Central memory CD8-positive, alpha-beta T cell (primary cell): ENCODE measurements around the gene ERLEC1.
"Not testable (repeated sequence)": the region's sequence is repeated elsewhere in the genome, so short reads cannot be mapped to it uniquely, and the experiment has no call there.

Experiments
- ATAC-seq: fragments of 150-1000 bp; cut with Tn5 transposase; replicated peaks from 2 replicates; pipeline ENCODE4 v1.10.0; 2022; ENCODE audit warnings: mild to moderate bottlenecking, moderate FRiP score, moderate number of reproducible peaks; ENCODE audit not compliant: poor library complexity, severe bottlenecking; ENCODE audit errors: extremely low read depth
- DNase-seq, 2 donors: peaks; one replicate each; pipeline ENCODE4 v3.0.0; 2021; ENCODE audit warnings: low spot score in 2 of 2
- H3K27ac Mint-ChIP-seq: one replicate; pipeline ENCODE4 v1.8.0; 2022; ENCODE audit warnings: low read depth, mild to moderate bottlenecking, moderate library complexity, mixed read lengths
- H3K27me3 Mint-ChIP-seq: one replicate; pipeline ENCODE4 v1.8.0; 2022; ENCODE audit warnings: mixed read lengths
- H3K36me3 Mint-ChIP-seq: one replicate; pipeline ENCODE4 v1.8.0; 2022; ENCODE audit warnings: mild to moderate bottlenecking, moderate library complexity, mixed read lengths; ENCODE audit not compliant: insufficient read depth
- H3K4me1 Mint-ChIP-seq: one replicate; pipeline ENCODE4 v1.8.0; 2022; ENCODE audit warnings: mixed read lengths
- H3K4me3 Mint-ChIP-seq: one replicate; pipeline ENCODE4 v1.8.0; 2022; ENCODE audit warnings: mild to moderate bottlenecking, moderate library complexity, mixed read lengths
- H3K9me3 Mint-ChIP-seq: one replicate; pipeline ENCODE4 v1.8.0; 2022; ENCODE audit warnings: mixed read lengths

Gene ERLEC1, protein sequence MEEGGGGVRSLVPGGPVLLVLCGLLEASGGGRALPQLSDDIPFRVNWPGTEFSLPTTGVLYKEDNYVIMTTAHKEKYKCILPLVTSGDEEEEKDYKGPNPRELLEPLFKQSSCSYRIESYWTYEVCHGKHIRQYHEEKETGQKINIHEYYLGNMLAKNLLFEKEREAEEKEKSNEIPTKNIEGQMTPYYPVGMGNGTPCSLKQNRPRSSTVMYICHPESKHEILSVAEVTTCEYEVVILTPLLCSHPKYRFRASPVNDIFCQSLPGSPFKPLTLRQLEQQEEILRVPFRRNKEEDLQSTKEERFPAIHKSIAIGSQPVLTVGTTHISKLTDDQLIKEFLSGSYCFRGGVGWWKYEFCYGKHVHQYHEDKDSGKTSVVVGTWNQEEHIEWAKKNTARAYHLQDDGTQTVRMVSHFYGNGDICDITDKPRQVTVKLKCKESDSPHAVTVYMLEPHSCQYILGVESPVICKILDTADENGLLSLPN

DNA sequence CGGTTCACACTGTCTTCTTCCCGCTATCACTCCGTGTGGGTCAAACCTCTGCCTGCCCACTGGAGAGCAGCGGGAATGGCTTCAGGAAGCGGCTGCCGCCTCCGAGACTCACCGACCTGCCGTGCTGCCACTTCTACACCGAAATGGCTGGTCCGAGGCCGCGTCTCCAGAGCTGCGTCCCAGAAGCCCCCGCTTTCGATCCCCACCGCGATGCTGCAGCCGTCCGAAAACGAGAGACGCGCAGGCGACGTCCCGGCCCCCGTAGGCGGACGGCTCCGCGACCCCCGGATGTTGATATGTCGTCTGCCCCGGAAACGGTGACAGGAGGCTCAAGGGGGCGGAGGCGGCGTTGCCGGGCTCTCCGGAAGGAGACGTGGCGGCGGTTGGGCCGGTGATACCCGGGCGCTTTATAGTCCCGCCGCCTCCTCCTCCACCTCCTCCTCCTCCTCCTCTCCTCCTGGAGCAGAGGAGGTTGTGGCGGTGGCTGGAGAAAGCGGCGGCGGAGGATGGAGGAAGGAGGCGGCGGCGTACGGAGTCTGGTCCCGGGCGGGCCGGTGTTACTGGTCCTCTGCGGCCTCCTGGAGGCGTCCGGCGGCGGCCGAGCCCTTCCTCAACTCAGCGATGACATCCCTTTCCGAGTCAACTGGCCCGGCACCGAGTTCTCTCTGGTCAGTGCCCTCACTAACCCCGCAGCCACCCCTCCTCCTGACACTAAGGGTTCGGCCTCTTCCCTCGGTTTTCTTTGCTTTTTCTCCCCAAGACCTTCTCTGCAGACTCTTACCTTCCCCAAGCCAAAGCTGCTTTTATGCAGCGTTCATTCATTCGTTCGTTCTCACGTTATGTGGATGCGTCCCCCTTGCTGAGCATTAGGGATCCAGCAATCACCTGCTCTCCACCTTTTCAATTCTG is at the start of gene ERLEC1, which contains the start of gene ASB3:
Gene ERLEC1, plus strand, starts transcription at position 340 of the 909 bp plus-strand sequence. Its CDS starts 167 bp downstream, at position 507.
Gene ASB3, minus strand, starts transcription at position 249 of the 909 bp plus-strand sequence. CDS start 21,381 bp downstream, outside the sequence.
- ATAC-seq, result peak; percentile 93
- H3K27ac Mint-ChIP-seq, result peak within 1 kb of the TSS; percentile 96
- peaks cover 27% of the 10 kb centered on the region for H3K36me3 Mint-ChIP-seq
- H3K9me3 Mint-ChIP-seq, result no peaks in the 10 kb centered on the region
- DNase-seq, result peak; percentile 79 to 81
- peak within 1 kb of the TSS; percentile 99 for H3K4me3 Mint-ChIP-seq
- no peaks in the 10 kb centered on the region for H3K27me3 Mint-ChIP-seq
- peaks cover 34% of the 10 kb centered on the region for H3K4me1 Mint-ChIP-seq

DNA sequence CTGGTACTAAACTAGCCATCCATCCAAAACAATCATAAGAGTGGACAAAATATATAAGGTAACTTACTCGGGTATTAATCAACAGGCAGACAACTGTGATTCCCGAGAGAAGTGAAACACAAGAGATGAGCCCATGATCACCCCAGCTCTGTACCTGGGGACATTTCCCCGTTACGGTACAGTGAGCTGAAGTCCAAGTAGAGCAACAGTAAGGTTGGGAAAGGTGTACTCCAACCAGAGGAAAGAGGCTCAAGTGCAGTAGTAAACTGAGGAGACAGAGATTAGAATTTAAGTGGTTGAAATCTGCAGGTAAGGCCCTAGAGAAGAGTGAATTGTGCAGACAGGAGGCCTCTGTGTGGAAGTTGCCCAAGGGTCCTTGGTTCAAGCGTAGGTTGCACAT is 49.8 kb upstream of the ERLEC1 start:
- Mint-ChIP-seq H3K36me3 (peaks cover 3% of the 10 kb centered on the region), H3K4me3 (no peak overlapping the region), H3K9me3 (no peaks in the 10 kb centered on the region), H3K27me3 (no peaks in the 10 kb centered on the region), H3K27ac (no peak overlapping the region), H3K4me1 (peaks cover 17% of the 10 kb centered on the region)
- no peak for DNase-seq
- no peak for ATAC-seq

DNA sequence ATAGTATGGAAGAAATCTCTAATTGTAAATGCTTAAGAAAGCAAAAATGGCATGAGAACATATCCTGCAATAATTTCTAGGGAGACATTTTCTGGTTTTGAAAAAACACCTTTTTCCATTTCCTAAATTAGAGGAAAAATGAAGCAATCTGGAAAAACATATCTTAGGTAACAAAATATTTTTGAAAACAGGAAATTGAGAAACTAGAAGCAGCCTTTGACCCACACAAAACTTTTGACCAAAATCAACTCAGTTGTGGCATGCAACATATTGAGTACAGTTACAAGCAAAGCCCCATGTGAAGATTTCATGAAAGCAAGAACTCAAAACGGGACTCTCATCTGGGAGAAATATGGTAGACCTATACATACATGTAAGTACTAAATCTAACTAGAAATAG is 47.8 kb upstream of the ERLEC1 start:
- Mint-ChIP-seq H3K4me1 (peaks cover 22% of the 10 kb centered on the region), H3K4me3 (no peak overlapping the region), H3K27ac (no peak overlapping the region), H3K36me3 (peaks cover 3% of the 10 kb centered on the region), H3K27me3 (no peaks in the 10 kb centered on the region), H3K9me3 (no peaks in the 10 kb centered on the region)
- ATAC-seq (no peak), DNase-seq (no peak)

DNA sequence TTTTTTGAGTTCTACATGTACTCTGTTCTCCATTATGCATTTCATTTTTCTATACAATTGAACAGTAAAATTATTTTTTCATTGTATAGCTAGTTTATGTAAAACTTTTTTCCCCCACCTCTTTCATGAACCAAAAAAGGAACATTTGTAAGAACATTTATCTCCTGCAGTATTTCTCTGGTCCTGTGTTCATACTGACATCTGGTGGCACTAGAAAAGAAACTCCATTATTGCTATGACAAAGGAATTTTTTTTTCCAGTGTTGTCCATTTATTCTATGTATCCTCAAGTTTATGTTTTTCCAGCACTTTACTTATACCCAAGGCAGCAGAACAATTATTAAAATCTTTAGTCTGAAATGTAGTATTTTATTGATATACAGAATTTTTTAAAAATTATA is 46.7 kb upstream of the ERLEC1 start:
- no peak overlapping the region for H3K4me3 Mint-ChIP-seq
- no peaks in the 10 kb centered on the region for H3K36me3 Mint-ChIP-seq
- no peaks in the 10 kb centered on the region for H3K9me3 Mint-ChIP-seq
- ATAC-seq (no peak), DNase-seq (no peak)
- H3K27ac Mint-ChIP-seq, result peak overlapping the region; percentile 9
- peaks cover 14% of the 10 kb centered on the region for H3K4me1 Mint-ChIP-seq
- H3K27me3 Mint-ChIP-seq, result no peaks in the 10 kb centered on the region

DNA sequence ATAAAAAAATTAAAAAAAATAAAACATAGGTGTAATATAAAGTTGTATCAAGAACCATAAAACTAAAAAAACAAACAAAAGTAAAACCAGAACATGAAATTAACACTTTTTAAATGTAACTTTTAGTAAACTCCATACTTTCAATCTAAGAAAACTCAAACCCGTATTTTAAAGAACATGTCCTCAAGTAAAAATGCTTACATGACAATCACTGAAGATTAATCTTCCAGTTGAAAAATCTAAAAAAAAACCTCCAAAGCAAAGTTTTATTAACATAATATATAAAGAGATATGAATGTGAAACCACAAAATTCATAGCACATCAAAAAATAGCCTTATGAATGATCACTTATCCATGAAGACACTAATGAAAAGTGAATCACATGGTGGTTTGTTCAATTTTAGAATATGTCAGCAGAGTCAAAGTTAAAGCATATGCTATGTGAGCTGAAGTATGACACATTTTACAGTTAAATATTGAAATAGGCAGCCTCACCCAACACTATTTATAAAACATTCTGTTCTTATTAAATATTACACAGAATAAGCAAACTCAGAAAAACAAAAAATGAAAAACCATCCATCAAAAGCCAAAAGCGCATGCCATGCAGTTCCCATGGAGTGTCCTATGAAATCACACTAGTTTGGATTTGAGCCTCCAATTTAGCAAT is 42.3 kb upstream of the ERLEC1 start:
- Mint-ChIP-seq H3K27ac (no peak overlapping the region), H3K27me3 (no peaks in the 10 kb centered on the region), H3K4me1 (peaks cover 15% of the 10 kb centered on the region), H3K4me3 (no peak overlapping the region), H3K36me3 (peaks cover 12% of the 10 kb centered on the region), H3K9me3 (no peaks in the 10 kb centered on the region)
- DNase-seq (no peak), ATAC-seq (no peak)

DNA sequence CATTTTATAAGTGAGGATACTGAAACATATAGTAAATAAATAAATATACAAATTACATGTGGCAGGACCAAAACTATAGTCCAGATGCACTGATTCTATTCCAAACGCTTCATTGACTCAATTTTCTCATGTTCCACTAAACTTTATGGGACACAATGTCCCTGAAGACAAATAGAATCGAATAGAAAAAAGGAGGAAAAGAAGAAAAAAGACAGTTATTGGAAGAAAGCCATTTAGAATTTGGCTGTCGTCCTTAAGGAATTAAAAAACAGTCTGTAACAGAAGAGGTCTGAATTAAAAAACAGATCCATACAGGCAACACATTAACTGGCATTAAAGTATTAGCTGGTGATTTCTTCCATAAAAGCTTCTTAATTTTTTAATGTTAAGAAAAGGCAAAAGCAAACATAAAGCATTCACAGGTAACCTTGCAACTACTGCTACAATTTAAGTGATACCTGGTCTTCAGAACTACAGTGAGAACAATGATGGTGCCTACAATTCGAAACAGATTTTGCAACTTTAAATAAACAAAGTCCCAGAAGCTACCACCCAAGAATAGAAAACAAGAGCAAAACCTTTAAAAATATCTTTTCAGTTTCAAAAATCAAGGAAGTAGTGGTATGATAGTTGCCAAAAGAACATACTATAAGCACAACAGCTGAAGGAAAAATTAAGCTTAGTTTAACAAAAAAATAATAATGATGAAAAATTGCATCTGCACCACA is 36.6 kb upstream of the ERLEC1 start:
- DNase-seq (no peak), ATAC-seq (no peak)
- Mint-ChIP-seq H3K36me3 (peaks cover 13% of the 10 kb centered on the region), H3K4me1 (peaks cover 11% of the 10 kb centered on the region), H3K27ac (no peak overlapping the region), H3K27me3 (no peaks in the 10 kb centered on the region), H3K4me3 (no peak overlapping the region), H3K9me3 (no peaks in the 10 kb centered on the region)

DNA sequence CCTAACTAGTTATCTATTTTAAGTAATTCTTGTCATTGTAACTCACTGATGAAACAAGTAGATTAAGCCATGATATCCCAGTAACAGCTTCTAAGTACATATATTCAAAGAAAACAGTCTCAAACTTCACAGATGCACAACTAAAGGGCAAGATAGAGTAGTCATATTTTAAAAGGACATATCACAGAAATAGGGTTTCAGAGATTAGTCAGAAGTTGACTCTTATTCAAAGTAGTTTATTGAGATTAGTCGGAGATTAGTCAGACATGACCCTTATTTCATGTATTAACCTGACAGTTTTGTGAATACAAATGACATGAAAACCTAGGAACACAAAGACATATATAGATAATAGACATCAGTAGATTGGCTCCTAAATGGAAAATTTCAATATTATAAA is 35.1 kb upstream of the ERLEC1 start:
- Mint-ChIP-seq H3K4me1 (peaks cover 5% of the 10 kb centered on the region), H3K9me3 (no peaks in the 10 kb centered on the region), H3K4me3 (no peak overlapping the region), H3K36me3 (peaks cover 13% of the 10 kb centered on the region), H3K27ac (no peak overlapping the region), H3K27me3 (no peaks in the 10 kb centered on the region)
- no peak for ATAC-seq
- DNase-seq, result no peak

DNA sequence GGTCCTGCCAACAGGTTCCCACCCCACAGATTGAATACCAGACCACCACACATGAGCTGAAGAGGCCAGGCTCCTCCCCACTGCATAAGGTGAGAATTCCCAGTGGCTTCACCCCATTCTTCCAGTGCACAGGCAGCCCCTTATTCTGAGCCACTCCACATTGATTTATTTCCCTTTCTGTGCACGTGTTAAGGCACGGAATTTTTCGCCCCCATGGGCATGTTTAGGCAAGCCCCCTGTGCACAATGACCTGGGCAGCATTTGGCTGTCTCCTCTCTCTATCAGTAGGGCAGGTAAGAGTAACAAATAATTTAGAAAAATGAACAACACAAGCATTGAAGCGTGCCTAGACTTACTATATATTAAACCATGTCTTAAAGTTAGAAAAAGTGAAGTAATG is 34.5 kb upstream of the ERLEC1 start:
- Mint-ChIP-seq H3K4me3 (no peak overlapping the region), H3K27ac (no peak overlapping the region), H3K27me3 (no peaks in the 10 kb centered on the region), H3K4me1 (peaks cover 5% of the 10 kb centered on the region), H3K36me3 (peaks cover 10% of the 10 kb centered on the region), H3K9me3 (no peaks in the 10 kb centered on the region)
- ATAC-seq, result no peak
- DNase-seq, result no peak

DNA sequence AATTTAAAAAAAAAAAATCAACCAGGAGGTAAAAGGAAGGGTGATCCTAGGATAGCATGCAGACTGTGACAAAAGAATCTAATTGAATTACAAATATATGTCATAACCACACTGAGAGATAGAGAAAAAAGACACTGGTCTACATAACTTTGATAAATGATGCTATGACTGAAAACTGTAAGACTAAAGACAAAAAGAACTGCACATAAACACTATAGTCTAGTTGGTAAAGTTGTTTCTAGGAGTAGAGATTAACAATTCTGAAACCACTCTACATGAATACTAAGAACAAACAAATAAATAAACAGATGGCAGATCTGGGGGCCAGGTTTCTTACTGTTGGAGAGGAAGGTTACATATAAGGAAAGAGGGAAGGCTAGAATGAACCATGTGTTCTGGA is 33.8 kb upstream of the ERLEC1 start:
- Mint-ChIP-seq H3K9me3 (no peaks in the 10 kb centered on the region), H3K27me3 (no peaks in the 10 kb centered on the region), H3K4me3 (no peak overlapping the region), H3K27ac (no peak overlapping the region), H3K4me1 (peaks cover 5% of the 10 kb centered on the region), H3K36me3 (peaks cover 7% of the 10 kb centered on the region)
- no peak for ATAC-seq
- DNase-seq, result no peak

DNA sequence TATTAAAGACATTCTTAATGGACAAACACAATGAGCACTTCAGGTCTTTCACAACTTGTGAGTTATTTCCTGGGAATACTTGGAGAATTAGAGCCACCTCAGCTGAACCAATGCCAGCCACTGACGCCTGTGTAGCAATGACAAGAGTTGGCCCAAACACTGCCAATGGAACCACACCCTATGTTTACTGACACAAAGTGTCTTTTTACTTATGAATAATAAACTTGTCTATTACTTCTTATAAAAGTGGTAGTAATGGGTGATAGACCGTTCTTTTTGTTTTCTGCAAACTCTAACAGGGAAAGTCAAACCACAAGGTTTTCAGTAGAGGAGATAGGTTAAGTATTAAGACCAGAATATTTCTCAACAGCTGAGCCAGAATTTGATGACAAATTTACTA is 31.7 kb upstream of the ERLEC1 start:
- Mint-ChIP-seq H3K4me3 (no peak overlapping the region), H3K4me1 (peaks cover 9% of the 10 kb centered on the region)

DNA sequence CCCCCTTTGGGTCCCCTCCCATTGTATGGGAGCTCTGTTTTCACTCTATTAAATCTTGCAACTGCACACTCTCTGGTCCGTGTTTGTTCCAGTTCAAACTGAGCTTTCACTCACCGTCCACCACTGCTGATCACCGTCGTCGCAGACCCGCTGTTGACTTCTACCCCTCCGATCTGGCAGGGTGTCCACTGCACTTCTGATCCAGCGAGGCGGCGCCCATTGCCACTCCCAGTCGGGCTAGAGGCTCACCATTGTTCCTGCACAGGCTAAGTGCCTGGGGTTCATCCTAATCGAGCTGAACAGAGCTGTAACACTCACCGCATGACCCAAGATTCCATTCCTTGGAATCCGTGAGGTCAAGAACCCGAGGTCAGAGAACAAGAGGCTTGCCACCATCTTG is 30.2 kb upstream of the ERLEC1 start:
- DNase-seq (no peak), ATAC-seq (no peak)
- peaks cover 11% of the 10 kb centered on the region for H3K36me3 Mint-ChIP-seq
- peaks cover 7% of the 10 kb centered on the region for H3K4me1 Mint-ChIP-seq
- no peak overlapping the region for H3K27ac Mint-ChIP-seq
- no peaks in the 10 kb centered on the region for H3K9me3 Mint-ChIP-seq
- no peak overlapping the region for H3K4me3 Mint-ChIP-seq
- H3K27me3 Mint-ChIP-seq, result no peaks in the 10 kb centered on the region

More for the DNA sequence above, 31.7 kb upstream of the ERLEC1 start:
- Mint-ChIP-seq H3K27me3 (no peaks in the 10 kb centered on the region), H3K27ac (no peak overlapping the region), H3K36me3 (peaks cover 7% of the 10 kb centered on the region), H3K9me3 (no peaks in the 10 kb centered on the region)
- DNase-seq (no peak), ATAC-seq (no peak)

DNA sequence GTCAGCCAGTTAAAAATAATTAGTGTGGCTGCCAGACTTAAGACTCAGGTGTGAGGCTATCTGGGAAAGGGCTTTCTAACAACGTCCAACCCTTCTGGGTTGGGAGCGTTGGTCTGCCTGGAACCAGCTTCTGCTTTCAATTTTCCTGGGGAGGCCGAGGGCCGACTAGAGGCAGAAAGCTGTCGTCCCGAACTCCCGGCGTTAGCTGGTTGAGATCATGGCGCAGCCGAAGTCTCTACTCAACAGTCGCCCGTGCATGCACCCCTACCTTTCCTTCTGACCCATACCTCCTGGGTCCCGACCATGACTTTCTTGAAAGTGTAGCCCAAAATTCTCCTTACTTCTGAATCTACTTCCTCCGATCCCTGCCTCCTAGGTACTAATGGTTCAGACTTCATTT is 29.6 kb upstream of the ERLEC1 start:
- H3K36me3 Mint-ChIP-seq, result peaks cover 11% of the 10 kb centered on the region
- H3K9me3 Mint-ChIP-seq, result not testable (repeated sequence)

More for the DNA sequence above, 29.6 kb upstream of the ERLEC1 start:
- not testable (repeated sequence) for H3K27ac Mint-ChIP-seq, DNase-seq, ATAC-seq, H3K4me3 Mint-ChIP-seq, H3K27me3 Mint-ChIP-seq, H3K4me1 Mint-ChIP-seq
